Measurements from ENCODE around the gene NPTN.

The NPTN gene

GRCh38 chr15:73602992-73603391 is 30.2 kb downstream of the NPTN start:
- H3K27ac ChIP-seq (ENCODE audit: low read depth, low read length) = no peak overlapping the region
- peak overlapping the region in 1 of 2 donors; percentile 32 for H3K4me3 ChIP-seq (ENCODE audit: low read depth in 1 of 2, low read length in 2 of 2)
- H3K9ac ChIP-seq (ENCODE audit: low read depth in 1 of 2, low read length in 2 of 2) = no peak overlapping the region
- no peaks in the 10 kb centered on the region for H3K9me3 ChIP-seq (ENCODE audit: control insufficient read depth in 1 of 2, low read length in 2 of 2)
- no peaks in the 10 kb centered on the region for H3K27me3 ChIP-seq (ENCODE audit: control insufficient read depth in 1 of 2, insufficient read depth in 2 of 2, low read length in 2 of 2)
- peaks cover 46 to 58% of the 10 kb centered on the region in 2 donors for H3K4me1 ChIP-seq (ENCODE audit: control insufficient read depth in 1 of 2, insufficient read depth in 2 of 2, low read length in 2 of 2)
- no peaks in the 10 kb centered on the region for H3K36me3 ChIP-seq (ENCODE audit: control insufficient read depth in 1 of 2, insufficient read depth in 2 of 2, low read length in 2 of 2)

GRCh38 chr15:73602446-73602843 is 30.7 kb downstream of the NPTN start:
- peak overlapping the region; percentile 15 for H3K27ac ChIP-seq (ENCODE audit: low read depth, low read length)
- peak overlapping the region in 1 of 2 donors; percentile 32 for H3K4me3 ChIP-seq (ENCODE audit: low read depth in 1 of 2, low read length in 2 of 2)
- H3K4me1 ChIP-seq (ENCODE audit: control insufficient read depth in 1 of 2, insufficient read depth in 2 of 2, low read length in 2 of 2) = peaks cover 46 to 58% of the 10 kb centered on the region in 2 donors
- no peaks in the 10 kb centered on the region for H3K36me3 ChIP-seq (ENCODE audit: control insufficient read depth in 1 of 2, insufficient read depth in 2 of 2, low read length in 2 of 2)
- H3K27me3 ChIP-seq (ENCODE audit: control insufficient read depth in 1 of 2, insufficient read depth in 2 of 2, low read length in 2 of 2) = no peaks in the 10 kb centered on the region
- no peaks in the 10 kb centered on the region for H3K9me3 ChIP-seq (ENCODE audit: control insufficient read depth in 1 of 2, low read length in 2 of 2)
- peak overlapping the region in 1 of 2 donors; percentile 30 for H3K9ac ChIP-seq (ENCODE audit: low read depth in 1 of 2, low read length in 2 of 2)

- peak overlapping the region in 1 of 2 donors; percentile 41 for H3K4me3 ChIP-seq (ENCODE audit: low read depth in 1 of 2, low read length in 2 of 2)
- peaks cover 0 to 4% of the 10 kb centered on the region in 2 donors for H3K36me3 ChIP-seq (ENCODE audit: control insufficient read depth in 1 of 2, insufficient read depth in 2 of 2, low read length in 2 of 2)
- H3K4me1 ChIP-seq (ENCODE audit: control insufficient read depth in 1 of 2, insufficient read depth in 2 of 2, low read length in 2 of 2) = peaks cover 46 to 53% of the 10 kb centered on the region in 2 donors
- no peaks in the 10 kb centered on the region for H3K27me3 ChIP-seq (ENCODE audit: control insufficient read depth in 1 of 2, insufficient read depth in 2 of 2, low read length in 2 of 2)
- H3K27ac ChIP-seq (ENCODE audit: low read depth, low read length) = peak overlapping the region; percentile 42
- no peaks in the 10 kb centered on the region for H3K9me3 ChIP-seq (ENCODE audit: control insufficient read depth in 1 of 2, low read length in 2 of 2)
- peak overlapping the region in 1 of 2 donors; percentile 30 for H3K9ac ChIP-seq (ENCODE audit: low read depth in 1 of 2, low read length in 2 of 2)
Measured at GRCh38 chr15:73601451-73602445, 31.4 kb downstream of the NPTN start.

- Histone ChIP-seq H3K27me3 (ENCODE audit: control insufficient read depth in 1 of 2, insufficient read depth in 2 of 2, low read length in 2 of 2) (no peaks in the 10 kb centered on the region), H3K27ac (ENCODE audit: low read depth, low read length) (no peak overlapping the region), H3K4me3 (ENCODE audit: low read depth in 1 of 2, low read length in 2 of 2) (peak overlapping the region in 1 of 2 donors; percentile 7), H3K36me3 (ENCODE audit: control insufficient read depth in 1 of 2, insufficient read depth in 2 of 2, low read length in 2 of 2) (peaks cover 0 to 6% of the 10 kb centered on the region in 2 donors), H3K4me1 (ENCODE audit: control insufficient read depth in 1 of 2, insufficient read depth in 2 of 2, low read length in 2 of 2) (peaks cover 46 to 58% of the 10 kb centered on the region in 2 donors), H3K9ac (ENCODE audit: low read depth in 1 of 2, low read length in 2 of 2) (no peak overlapping the region), H3K9me3 (ENCODE audit: control insufficient read depth in 1 of 2, low read length in 2 of 2) (no peaks in the 10 kb centered on the region)
Measured at GRCh38 chr15:73600413-73601335, 32.5 kb downstream of the NPTN start.

- Histone ChIP-seq H3K4me1 (ENCODE audit: control insufficient read depth in 1 of 2, insufficient read depth in 2 of 2, low read length in 2 of 2) (peaks cover 46 to 66% of the 10 kb centered on the region in 2 donors), H3K9me3 (ENCODE audit: control insufficient read depth in 1 of 2, low read length in 2 of 2) (no peaks in the 10 kb centered on the region), H3K27me3 (ENCODE audit: control insufficient read depth in 1 of 2, insufficient read depth in 2 of 2, low read length in 2 of 2) (no peaks in the 10 kb centered on the region), H3K4me3 (ENCODE audit: low read depth in 1 of 2, low read length in 2 of 2) (no peak overlapping the region), H3K9ac (ENCODE audit: low read depth in 1 of 2, low read length in 2 of 2) (no peak overlapping the region), H3K27ac (ENCODE audit: low read depth, low read length) (no peak overlapping the region), H3K36me3 (ENCODE audit: control insufficient read depth in 1 of 2, insufficient read depth in 2 of 2, low read length in 2 of 2) (peaks cover 0 to 6% of the 10 kb centered on the region in 2 donors)
Measured at GRCh38 chr15:73599934-73600333, 33.3 kb downstream of the NPTN start.

GRCh38 chr15:73598530-73599160 is 34.5 kb downstream of the NPTN start:
- Histone ChIP-seq H3K36me3 (ENCODE audit: control insufficient read depth in 1 of 2, insufficient read depth in 2 of 2, low read length in 2 of 2) (peaks cover 1 to 6% of the 10 kb centered on the region in 2 donors), H3K4me3 (ENCODE audit: low read depth in 1 of 2, low read length in 2 of 2) (no peak overlapping the region), H3K9me3 (ENCODE audit: control insufficient read depth in 1 of 2, low read length in 2 of 2) (no peaks in the 10 kb centered on the region), H3K4me1 (ENCODE audit: control insufficient read depth in 1 of 2, insufficient read depth in 2 of 2, low read length in 2 of 2) (peaks cover 46 to 68% of the 10 kb centered on the region in 2 donors), H3K9ac (ENCODE audit: low read depth in 1 of 2, low read length in 2 of 2) (no peak overlapping the region), H3K27me3 (ENCODE audit: control insufficient read depth in 1 of 2, insufficient read depth in 2 of 2, low read length in 2 of 2) (no peaks in the 10 kb centered on the region), H3K27ac (ENCODE audit: low read depth, low read length) (no peak overlapping the region)

- H3K27ac ChIP-seq (ENCODE audit: low read depth, low read length) = no peak overlapping the region
- H3K36me3 ChIP-seq (ENCODE audit: control insufficient read depth in 1 of 2, insufficient read depth in 2 of 2, low read length in 2 of 2) = peaks cover 3 to 6% of the 10 kb centered on the region in 2 donors
- no peaks in the 10 kb centered on the region for H3K27me3 ChIP-seq (ENCODE audit: control insufficient read depth in 1 of 2, insufficient read depth in 2 of 2, low read length in 2 of 2)
- H3K4me3 ChIP-seq (ENCODE audit: low read depth in 1 of 2, low read length in 2 of 2) = no peak overlapping the region
- H3K4me1 ChIP-seq (ENCODE audit: control insufficient read depth in 1 of 2, insufficient read depth in 2 of 2, low read length in 2 of 2) = peaks cover 34 to 58% of the 10 kb centered on the region in 2 donors
- H3K9me3 ChIP-seq (ENCODE audit: control insufficient read depth in 1 of 2, low read length in 2 of 2) = no peaks in the 10 kb centered on the region
- H3K9ac ChIP-seq (ENCODE audit: low read depth in 1 of 2, low read length in 2 of 2) = no peak overlapping the region
Measured at GRCh38 chr15:73597036-73597638, 36.1 kb downstream of the NPTN start.

- H3K9ac ChIP-seq (ENCODE audit: low read depth in 1 of 2, low read length in 2 of 2) = no peak overlapping the region
- H3K27me3 ChIP-seq (ENCODE audit: control insufficient read depth in 1 of 2, insufficient read depth in 2 of 2, low read length in 2 of 2) = no peaks in the 10 kb centered on the region
- H3K4me1 ChIP-seq (ENCODE audit: control insufficient read depth in 1 of 2, insufficient read depth in 2 of 2, low read length in 2 of 2) = peaks cover 24 to 48% of the 10 kb centered on the region in 2 donors
- H3K36me3 ChIP-seq (ENCODE audit: control insufficient read depth in 1 of 2, insufficient read depth in 2 of 2, low read length in 2 of 2) = peaks cover 11 to 14% of the 10 kb centered on the region in 2 donors
- H3K27ac ChIP-seq (ENCODE audit: low read depth, low read length) = no peak overlapping the region
- H3K9me3 ChIP-seq (ENCODE audit: control insufficient read depth in 1 of 2, low read length in 2 of 2) = no peaks in the 10 kb centered on the region
- H3K4me3 ChIP-seq (ENCODE audit: low read depth in 1 of 2, low read length in 2 of 2) = no peak overlapping the region
Measured at GRCh38 chr15:73596174-73596573, 37.0 kb downstream of the NPTN start.

GRCh38 chr15:73594109-73594508 is 39.1 kb downstream of the NPTN start:
- Histone ChIP-seq H3K27ac (ENCODE audit: low read depth, low read length) (no peak overlapping the region), H3K4me3 (ENCODE audit: low read depth in 1 of 2, low read length in 2 of 2) (no peak overlapping the region), H3K27me3 (ENCODE audit: control insufficient read depth in 1 of 2, insufficient read depth in 2 of 2, low read length in 2 of 2) (no peaks in the 10 kb centered on the region), H3K4me1 (ENCODE audit: control insufficient read depth in 1 of 2, insufficient read depth in 2 of 2, low read length in 2 of 2) (peaks cover 13 to 35% of the 10 kb centered on the region in 2 donors), H3K9me3 (ENCODE audit: control insufficient read depth in 1 of 2, low read length in 2 of 2) (no peaks in the 10 kb centered on the region), H3K36me3 (ENCODE audit: control insufficient read depth in 1 of 2, insufficient read depth in 2 of 2, low read length in 2 of 2) (peaks cover 13 to 28% of the 10 kb centered on the region in 2 donors), H3K9ac (ENCODE audit: low read depth in 1 of 2, low read length in 2 of 2) (no peak overlapping the region)
